Glutamatergic neuron (in vitro differentiated cells): Measurements from ENCODE around the gene MSLN. TPM values are rescaled to one million over a fixed set of nuclear protein-coding genes. Genes with fewer than 3 reads are reported as not detected.

ENCODE experiments used
- DNase-seq: peaks from one replicate; pipeline ENCODE4 v3.0.0; 2022
- H3K27ac Mint-ChIP-seq: one replicate; pipeline ENCODE4 v1.8.0; 2020; ENCODE audit warnings: mild to moderate bottlenecking, mixed read lengths, inconsistent platforms; ENCODE audit not compliant: unreplicated experiment
- H3K27me3 Mint-ChIP-seq: one replicate; pipeline ENCODE4 v1.8.0; 2020; ENCODE audit warnings: mild to moderate bottlenecking, moderate library complexity, mixed read lengths, inconsistent platforms; ENCODE audit not compliant: unreplicated experiment
- H3K36me3 Mint-ChIP-seq: one replicate; pipeline ENCODE4 v1.8.0; 2020; ENCODE audit warnings: mild to moderate bottlenecking, mixed read lengths, inconsistent platforms; ENCODE audit not compliant: unreplicated experiment
- H3K4me1 Mint-ChIP-seq: one replicate; pipeline ENCODE4 v1.8.0; 2020; ENCODE audit warnings: mild to moderate bottlenecking, low read depth, mixed read lengths, inconsistent platforms; ENCODE audit not compliant: unreplicated experiment
- H3K4me3 Mint-ChIP-seq: one replicate; pipeline ENCODE4 v1.8.0; 2020; ENCODE audit warnings: mild to moderate bottlenecking, mixed read lengths, inconsistent platforms; ENCODE audit not compliant: unreplicated experiment
- H3K9me3 Mint-ChIP-seq: one replicate; pipeline ENCODE4 v1.8.0; 2020; ENCODE audit warnings: mild to moderate bottlenecking, moderate library complexity, mixed read lengths, inconsistent platforms; ENCODE audit not compliant: unreplicated experiment
- total RNA-seq: library from RNA; stranded (reverse); fragmentation: NEBNext Ultra II Directional; extraction: Animal tissue kit (Norgen Biotek cat#: 25700); gene quantifications from one replicate; pipeline ENCODE4 v1.2.1, GENCODE V29; 2021; ENCODE audit not compliant: unreplicated experiment
- TF ChIP-seq, protein P1 (sequence below): fragments of 200-600 bp; sonication (generic); IDR thresholded peaks from one replicate; pipeline ENCODE4 v1.5.0; 2021; ENCODE audit not compliant: partially characterized antibody, unreplicated experiment

The MSLN gene
- total RNA-seq, 1 donor from 2014 or later, result not detected

GRCh38 chr16:782258-782657 lies 21.7 kb downstream of the MSLN start:
- Mint-ChIP-seq H3K4me1 (no peaks in the 10 kb centered on the region), H3K9me3 (peaks cover 6% of the 10 kb centered on the region), H3K27me3 (peaks cover 7% of the 10 kb centered on the region), H3K36me3 (no peaks in the 10 kb centered on the region), H3K27ac (no peak overlapping the region), H3K4me3 (no peak overlapping the region)
- no peak for DNase-seq
- TF ChIP-seq, protein P1, sequence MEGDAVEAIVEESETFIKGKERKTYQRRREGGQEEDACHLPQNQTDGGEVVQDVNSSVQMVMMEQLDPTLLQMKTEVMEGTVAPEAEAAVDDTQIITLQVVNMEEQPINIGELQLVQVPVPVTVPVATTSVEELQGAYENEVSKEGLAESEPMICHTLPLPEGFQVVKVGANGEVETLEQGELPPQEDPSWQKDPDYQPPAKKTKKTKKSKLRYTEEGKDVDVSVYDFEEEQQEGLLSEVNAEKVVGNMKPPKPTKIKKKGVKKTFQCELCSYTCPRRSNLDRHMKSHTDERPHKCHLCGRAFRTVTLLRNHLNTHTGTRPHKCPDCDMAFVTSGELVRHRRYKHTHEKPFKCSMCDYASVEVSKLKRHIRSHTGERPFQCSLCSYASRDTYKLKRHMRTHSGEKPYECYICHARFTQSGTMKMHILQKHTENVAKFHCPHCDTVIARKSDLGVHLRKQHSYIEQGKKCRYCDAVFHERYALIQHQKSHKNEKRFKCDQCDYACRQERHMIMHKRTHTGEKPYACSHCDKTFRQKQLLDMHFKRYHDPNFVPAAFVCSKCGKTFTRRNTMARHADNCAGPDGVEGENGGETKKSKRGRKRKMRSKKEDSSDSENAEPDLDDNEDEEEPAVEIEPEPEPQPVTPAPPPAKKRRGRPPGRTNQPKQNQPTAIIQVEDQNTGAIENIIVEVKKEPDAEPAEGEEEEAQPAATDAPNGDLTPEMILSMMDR, result no peak

DNA sequence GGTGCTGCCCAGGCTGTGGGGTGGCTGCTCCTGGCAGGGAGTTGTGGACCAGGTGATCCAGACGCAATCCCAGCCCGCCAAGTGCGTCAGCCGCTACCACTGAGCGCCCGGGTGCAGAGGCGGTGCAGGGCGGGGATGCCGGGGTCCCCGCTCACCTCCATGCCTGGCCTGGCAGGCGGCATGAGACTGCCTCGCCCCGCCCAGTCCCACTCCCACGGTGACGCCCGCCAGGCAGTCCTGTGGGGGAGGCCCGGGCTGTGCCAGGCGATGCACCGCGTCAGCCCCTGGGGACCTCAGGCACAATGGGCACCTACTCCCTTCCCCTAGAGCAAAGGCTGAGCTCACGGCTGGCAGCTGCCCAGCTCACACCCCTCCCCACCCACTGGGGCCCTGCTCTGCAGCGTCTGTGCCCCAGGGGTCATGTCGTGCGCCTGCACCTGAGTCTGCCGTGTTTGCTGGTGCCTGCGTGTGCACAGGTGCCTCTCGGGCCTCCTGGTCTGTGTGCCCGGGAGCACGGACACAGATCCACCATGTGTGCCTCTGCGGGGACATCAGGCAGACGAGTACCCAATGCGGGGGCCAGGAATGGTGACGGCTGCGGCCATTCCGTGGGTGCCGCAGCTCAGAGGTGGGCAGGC lies 22.4 kb downstream of the MSLN start:
- Mint-ChIP-seq H3K9me3 (peaks cover 6% of the 10 kb centered on the region), H3K4me3 (no peak overlapping the region), H3K36me3 (no peaks in the 10 kb centered on the region), H3K27ac (no peak overlapping the region), H3K27me3 (peaks cover 7% of the 10 kb centered on the region), H3K4me1 (no peaks in the 10 kb centered on the region)
- TF ChIP-seq, protein P1, result no peak
- no peak for DNase-seq

DNA sequence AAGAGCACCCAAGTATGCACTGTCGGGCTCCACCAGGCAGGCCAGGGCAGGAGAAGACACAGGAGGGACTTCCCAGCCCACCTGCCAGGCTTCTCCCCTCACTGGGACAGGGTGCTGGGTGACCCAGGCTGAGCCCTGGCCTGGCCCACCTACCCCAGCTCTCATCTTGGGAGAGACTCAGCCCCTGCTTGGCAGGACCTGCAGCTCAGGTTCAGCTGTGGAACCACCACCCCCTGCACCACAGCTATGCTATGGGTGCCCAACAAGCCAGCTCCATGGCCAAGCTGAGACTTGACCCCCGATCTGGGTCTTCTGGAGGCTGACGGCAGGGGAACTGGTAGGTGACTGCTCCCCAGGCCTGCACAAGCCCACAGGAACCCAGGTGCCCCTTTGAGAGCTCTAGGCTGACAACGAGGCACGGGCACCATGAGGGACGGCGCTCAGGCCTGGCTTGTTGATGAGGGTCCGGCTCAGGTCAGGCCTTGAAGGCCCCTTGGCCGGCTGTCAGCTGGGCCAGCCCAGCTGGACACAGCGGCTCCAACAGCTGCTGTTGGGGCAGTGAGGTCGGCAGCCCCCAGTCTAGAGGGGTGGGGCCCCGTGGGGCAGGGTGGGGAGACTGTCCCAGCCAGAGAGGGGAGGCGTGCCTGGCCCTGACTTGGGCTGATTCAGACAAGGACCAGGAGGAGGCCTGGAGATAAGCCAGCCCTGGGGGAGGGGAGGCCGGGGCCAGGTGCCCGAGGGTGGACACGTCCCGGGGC lies 23.0 kb downstream of the MSLN start:
- H3K27me3 Mint-ChIP-seq, result peaks cover 7% of the 10 kb centered on the region

GRCh38 chr16:784431-784830 lies 23.9 kb downstream of the MSLN start:
- DNase-seq, result no peak
- Mint-ChIP-seq H3K4me3 (no peak overlapping the region), H3K27ac (no peak overlapping the region), H3K36me3 (no peaks in the 10 kb centered on the region), H3K9me3 (peaks cover 6% of the 10 kb centered on the region), H3K4me1 (no peaks in the 10 kb centered on the region), H3K27me3 (peaks cover 7% of the 10 kb centered on the region)
- TF ChIP-seq, protein P1, result no peak

More for the DNA sequence above, 23.0 kb downstream of the MSLN start:
- H3K9me3 Mint-ChIP-seq, result peaks cover 6% of the 10 kb centered on the region
- no peak for DNase-seq
- no peaks in the 10 kb centered on the region for H3K36me3 Mint-ChIP-seq
- H3K4me1 Mint-ChIP-seq, result no peaks in the 10 kb centered on the region
- no peak overlapping the region for H3K27ac Mint-ChIP-seq
- no peak overlapping the region for H3K4me3 Mint-ChIP-seq
- TF ChIP-seq, protein P1, result no peak
